Endometrial microvascular endothelial cells (primary cell): ENCODE measurements around the gene FKBP1B. TPM values are rescaled to one million over a fixed set of nuclear protein-coding genes. Genes with fewer than 3 reads are reported as not detected.
"Not testable (repeated sequence)": the region's sequence is repeated elsewhere in the genome, so short reads cannot be mapped to it uniquely, and the experiment has no call there.

ENCODE experiments used
- in situ Hi-C: cut with HindIII; loops from 2 replicates; pipeline ENCODE4 v1.10.0; 2017; ENCODE audit warnings: low sequenced_read_pairs, low pct_unique_long_range_greater_than_20kb; ENCODE audit errors: inconsistent ontology term
- total RNA-seq: library from RNA; depleted of rRNA; stranded (reverse); fragments of >200 nt; gene quantifications from one replicate; pipeline ENCODE4 v1.2.3, GENCODE V29; 2015; ENCODE audit errors: inconsistent ontology term

Gene FKBP1B
- total RNA-seq, 1 donor from 2014 or later, result 12.3 TPM

DNA sequence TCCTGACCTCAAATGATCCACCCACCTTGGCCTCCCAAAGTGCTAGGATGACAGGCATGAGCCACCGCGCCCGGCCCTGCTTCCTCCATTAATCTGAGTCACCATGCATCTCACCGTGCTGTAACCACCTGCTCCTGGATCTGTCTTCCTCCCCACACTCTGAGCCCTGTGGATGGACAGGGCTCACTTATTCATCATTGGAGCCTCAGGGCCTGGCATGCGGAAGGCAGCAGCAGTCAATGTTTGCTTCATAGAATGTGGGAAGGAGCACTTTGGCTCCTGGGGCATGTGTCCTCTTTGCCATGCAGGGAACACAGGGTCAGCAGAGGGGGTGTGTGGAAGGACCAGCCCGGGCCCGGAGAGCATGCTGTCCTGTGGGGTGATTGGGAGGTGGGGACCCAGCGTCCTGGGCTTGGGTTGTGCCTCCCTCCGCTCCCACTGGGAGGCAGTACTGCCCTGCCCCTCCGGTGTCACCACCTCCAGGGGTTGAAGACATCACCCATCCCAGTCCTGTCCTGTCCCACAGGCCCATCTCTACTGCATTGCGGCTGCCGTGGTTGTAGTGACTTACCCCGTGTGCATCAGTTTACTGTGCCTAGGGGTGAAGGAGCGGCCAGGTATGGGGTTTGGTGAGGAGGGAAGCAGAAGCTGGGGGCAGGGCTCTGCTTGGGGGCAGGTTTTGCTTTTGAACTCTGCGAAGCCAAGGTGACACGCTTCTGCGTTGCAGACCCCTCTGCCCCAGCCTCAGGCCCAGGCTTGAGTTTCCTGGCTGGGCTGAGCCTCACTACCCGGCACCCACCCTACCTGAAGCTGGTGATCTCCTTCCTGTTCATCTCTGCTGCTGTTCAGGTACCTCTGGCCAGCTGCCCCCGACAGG lies 28.2 kb upstream of the FKBP1B start:
- in situ Hi-C loops, result no loop called here

- in situ Hi-C loops, result no loop called here
Measured at GRCh38 chr2:24022324-24022974, 27.1 kb upstream of the FKBP1B start.

DNA sequence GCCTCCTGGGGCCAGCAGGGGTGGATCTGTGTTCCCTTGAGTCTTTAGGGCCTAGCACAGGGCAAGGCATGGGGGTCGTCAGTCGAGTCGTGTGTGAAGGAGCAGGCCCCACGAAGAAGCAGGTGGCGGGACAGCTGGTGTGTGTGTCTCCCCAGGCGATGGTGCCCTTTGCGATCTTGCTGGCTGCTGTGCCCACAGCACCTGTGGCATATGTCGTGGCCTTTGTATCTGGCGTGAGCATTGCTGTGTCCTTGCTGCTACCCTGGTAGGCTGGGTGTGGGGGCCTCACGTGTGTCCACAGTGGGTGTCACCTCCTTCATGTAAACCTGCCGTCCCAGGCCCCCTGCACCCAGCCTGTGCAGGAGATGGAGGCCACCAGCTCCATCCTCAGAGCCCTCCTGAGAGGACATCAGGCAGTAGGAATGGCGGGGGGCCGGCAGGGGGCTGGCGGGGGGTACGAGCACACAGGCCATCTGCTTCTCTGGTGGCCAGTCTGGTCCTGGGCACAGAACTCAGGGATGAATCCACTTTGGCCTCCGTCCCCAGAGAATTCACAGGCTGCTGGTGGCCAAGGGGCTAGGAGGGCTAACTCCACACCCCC lies 26.5 kb upstream of the FKBP1B start:
- in situ Hi-C loops, result no loop called here

GRCh38 chr2:24024018-24024417 lies 25.5 kb upstream of the FKBP1B start:
- in situ Hi-C loops, result no loop called here

- in situ Hi-C loops, result no loop called here
Measured at GRCh38 chr2:24024996-24025663, 24.4 kb upstream of the FKBP1B start.

DNA sequence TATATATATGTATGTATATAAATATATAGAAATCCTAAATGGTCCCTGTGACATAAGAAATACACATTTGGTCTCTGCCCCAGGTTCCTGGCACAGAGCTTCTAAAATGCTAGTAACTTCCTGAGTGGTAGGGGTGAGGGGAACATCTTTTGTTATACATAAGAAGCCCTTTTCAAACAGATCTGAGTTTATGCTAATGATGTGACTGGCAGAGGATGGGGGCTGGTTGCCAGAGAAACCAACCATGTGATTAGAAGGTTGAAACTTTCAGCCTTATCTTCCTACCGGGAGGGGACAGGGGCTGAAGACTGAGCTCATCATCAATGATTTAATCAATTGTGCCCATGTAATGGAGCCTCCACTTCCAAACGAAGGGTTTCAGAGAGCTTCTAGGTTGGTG lies 23.3 kb upstream of the FKBP1B start:
- in situ Hi-C loops, result no loop called here

GRCh38 chr2:24038786-24039499 lies 10.6 kb upstream of the FKBP1B start:
- in situ Hi-C loops, result no loop called here

- in situ Hi-C loops, result no loop called here
Measured at GRCh38 chr2:24040511-24040910, 9.0 kb upstream of the FKBP1B start.

- in situ Hi-C loops, result not testable (repeated sequence)
Measured at GRCh38 chr2:24043133-24043532, 6.4 kb upstream of the FKBP1B start.

DNA sequence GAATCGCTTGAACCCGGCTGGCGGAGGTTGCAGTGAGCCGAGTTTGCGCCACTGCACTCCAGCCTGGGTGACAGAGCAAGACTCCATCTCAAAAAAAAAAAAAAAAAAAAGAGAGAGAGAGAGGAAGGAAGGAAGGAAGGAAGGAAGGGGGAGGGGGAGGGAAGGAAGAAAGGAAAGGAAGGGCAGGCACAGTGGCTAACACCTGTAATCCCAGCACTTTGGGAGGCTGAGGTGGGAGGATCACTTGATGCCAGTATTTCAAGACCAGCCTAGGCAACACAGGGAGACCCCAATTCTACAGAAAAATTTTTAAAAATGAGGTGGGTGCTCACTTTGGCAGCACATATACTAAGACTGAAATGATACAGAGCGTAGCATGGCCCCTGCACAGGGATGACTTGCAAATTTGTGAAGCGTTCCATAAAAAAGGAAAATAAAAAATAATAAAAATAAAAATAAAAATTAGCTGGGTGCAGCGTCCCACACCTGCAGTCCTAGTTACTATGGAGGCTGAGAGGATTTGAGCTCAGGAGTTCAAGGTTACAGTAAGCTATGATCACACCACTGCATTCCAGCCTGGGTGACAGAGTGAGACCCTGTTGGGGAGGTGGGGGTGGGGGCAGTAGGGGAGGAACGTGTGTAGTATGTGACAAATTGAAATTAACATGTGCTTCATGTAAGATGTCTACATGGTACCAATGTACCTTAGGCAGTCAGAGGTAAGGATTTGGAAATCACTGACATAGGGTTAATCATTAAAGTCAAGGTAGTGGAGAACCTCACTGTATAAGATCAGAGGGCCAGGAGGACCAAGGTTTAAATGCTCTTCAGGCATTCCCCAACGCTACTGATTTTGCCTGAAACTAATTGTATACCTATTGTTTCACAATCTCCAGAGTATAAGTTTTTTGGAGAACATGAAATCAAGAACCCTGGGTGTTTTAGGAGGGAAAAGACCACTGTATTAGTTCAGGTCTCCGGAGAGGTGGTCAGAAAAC lies 3.7 kb upstream of the FKBP1B start:
- in situ Hi-C loops, result no loop called here

- in situ Hi-C loops, result no loop called here
Measured at GRCh38 chr2:24046599-24046929, 3.0 kb upstream of the FKBP1B start.

DNA sequence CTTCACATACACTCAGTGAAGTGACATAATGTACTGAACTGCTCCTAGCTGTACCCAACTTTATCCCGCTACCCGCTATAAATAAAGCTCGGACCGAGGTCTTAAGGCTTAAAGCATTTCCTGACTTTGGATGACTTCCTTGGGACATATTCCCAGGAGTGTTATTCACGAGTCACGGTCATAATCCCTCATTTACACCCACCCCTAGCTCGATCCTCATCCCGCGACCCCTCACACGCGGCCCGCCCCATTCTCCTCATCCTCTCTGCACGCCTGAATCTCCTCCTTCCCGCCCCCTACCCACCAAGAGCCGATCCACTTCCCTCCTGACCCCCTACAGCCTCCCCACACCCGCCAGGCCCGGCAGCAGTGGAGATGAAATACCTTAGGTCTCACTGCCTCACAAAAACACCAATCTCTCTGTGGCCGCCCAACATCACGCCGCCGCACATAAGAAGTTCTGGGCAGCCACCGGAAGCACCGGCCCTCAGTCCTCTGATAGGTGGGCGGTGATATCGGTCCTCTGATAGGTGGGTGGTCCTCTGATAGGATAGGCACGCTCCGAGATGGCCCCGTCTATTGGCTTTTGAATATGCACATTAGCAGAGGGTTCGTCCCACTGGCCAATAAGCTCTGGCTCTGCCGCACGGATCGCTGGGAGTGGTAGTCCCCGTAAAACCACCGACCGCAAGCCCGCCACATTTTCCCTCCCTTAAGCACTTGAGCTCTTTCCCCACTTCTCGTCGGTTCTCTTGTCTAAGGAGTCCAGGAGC lies 2.4 kb upstream of the FKBP1B start, which contains the start of gene WDCP:
WDCP (minus strand) TSS at position 462 of the 773 bp plus-strand sequence. CDS start 7,897 bp downstream, outside the sequence.
- in situ Hi-C loops, result no loop called here

GRCh38 chr2:24047703-24048033 lies 1.9 kb upstream of the FKBP1B start:
- in situ Hi-C loops, result no loop called here

- in situ Hi-C loops, result no loop called here
Measured at GRCh38 chr2:24048769-24049484, 614 bp upstream of the FKBP1B start.

DNA sequence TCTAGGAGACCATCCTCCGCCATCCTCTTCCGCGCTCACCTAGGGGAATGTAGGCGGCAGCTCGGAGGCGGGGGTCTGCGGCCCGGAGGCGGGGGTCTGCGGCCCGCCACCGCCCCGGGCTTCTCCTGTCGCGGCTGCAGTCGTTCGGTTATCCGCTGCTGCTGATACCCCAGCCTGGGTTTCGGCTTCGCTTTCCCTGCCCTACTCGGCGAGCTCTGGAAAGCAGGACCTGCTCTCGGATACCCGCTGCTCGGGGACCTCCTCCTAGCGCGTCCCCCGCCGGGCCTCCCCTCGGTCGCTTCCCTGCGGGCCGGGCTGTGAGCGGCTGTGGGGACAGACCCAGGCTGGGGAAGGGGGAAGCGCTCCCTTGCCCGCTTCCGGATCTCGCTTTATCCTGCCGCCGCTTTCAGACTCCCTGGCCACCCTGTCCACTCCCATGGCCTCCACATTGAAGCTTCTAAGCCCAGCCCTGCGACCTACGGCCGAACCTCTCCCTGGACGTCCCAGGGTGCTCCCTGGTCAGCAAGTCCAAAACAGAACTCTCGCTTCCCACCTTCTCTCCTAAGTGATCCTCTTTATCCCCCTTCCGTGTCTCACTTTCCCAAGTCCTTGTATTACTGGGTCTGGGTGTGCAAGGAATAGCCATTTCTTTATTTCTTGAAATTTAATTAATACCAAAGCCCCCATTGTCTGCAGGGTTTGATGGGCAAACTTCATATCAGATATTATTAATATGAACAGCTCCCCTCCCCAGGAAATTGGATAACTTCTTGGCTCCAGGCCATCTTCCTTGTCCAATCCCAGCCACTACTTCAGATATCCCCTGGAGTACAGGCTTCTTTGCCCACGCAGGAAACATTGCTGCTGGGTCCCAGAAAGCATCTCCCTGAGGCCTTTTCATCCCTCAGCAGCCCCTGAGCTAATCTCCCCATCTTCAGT lies 769 bp downstream of the FKBP1B start:
- in situ Hi-C loops, result no loop called here

DNA sequence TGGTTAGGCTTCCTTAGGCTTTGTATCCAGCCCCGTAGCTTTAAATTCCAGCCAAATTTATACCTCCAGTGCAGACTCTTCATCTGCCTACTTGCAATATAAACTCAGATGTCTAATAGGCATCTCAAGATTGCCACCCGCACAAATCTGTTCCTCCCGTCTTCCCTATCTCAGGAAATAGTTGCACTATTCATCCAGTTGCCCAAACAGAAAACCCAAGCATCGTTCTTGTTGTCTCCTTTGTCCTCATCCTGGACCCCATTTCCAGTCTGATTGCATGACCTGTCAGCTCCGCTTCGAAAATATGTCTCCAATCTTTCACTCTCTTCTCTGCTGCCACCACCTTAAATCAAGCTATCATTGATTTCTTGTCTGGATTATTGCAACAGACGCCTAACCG lies 2.3 kb downstream of the FKBP1B start:
- in situ Hi-C loops, result no loop called here
